ENCODE results near the gene TMEM145.

GRCh38 chr19:42306646-42307045, 6.5 kb upstream of the TMEM145 start:
- TF ChIP-seq CTCF (IDR thresholded peaks at IDR 0.05 in 4 of 5, conservative IDR thresholded peaks at IDR 0.05 in 1 of 5), result no peak
- TF ChIP-seq POLR2A (IDR thresholded peaks at IDR 0.05), result no peak
